Motor neuron (in vitro differentiated cells): ENCODE results near the gene MRPL27. TPM values are rescaled to one million over a fixed set of nuclear protein-coding genes. Genes with fewer than 3 reads are reported as not detected.
A peak's percentile ranks its signal among the peaks of the same experiment; 100 is the strongest.
"Not testable (repeated sequence)": the region's sequence is repeated elsewhere in the genome, so short reads cannot be mapped to it uniquely, and the experiment has no call there.

Experiments
- ATAC-seq, 8 experiments: fragments of 200-7000 bp; cut with Tn5 transposase; replicated peaks in 6 of 8; 2 replicates each; pipeline ENCODE4 v1.8.0; 2021; ENCODE audit warnings: mild to moderate bottlenecking in 8 of 8, moderate library complexity in 8 of 8
- H3K27ac ChIP-seq, 2 donors: fragments of 250-450 bp; sonication (Bioruptor Pico); 2 replicates each; pipeline ENCODE4 v1.9.0; 2021; ENCODE audit warnings: antibody characterized with exemption in 2 of 2, mild to moderate bottlenecking in 2 of 2, moderate library complexity in 1 of 2
- H3K4me1 ChIP-seq, 2 donors: fragments of 250-450 bp; sonication (Bioruptor Pico); replicated peaks in 1 of 2; 2 replicates each; pipeline ENCODE4 v1.6.1; 2021; ENCODE audit warnings: antibody characterized with exemption in 2 of 2, mild to moderate bottlenecking in 2 of 2, moderate library complexity in 1 of 2
- H3K4me3 ChIP-seq, 5 donors: fragments of 250-450 bp; sonication (Bioruptor Pico); 2 replicates each; pipeline ENCODE4 v1.9.0; 2021; ENCODE audit warnings: antibody characterized with exemption in 5 of 5, mild to moderate bottlenecking in 5 of 5, moderate library complexity in 4 of 5
- WGBS, 10 experiments: fragments of 450-650 bp; shearing (Covaris generic); methylation state at CpG; one replicate each; pipeline ENCODE4 v1.0.0; 2022; 5-methylcytosine and 5-hydroxymethylcytosine counted together
- in situ Hi-C, 9 experiments: fragments of 400-800 bp; cut with MboI; loops; one replicate each; pipeline ENCODE4 v1.15.0; 2021; ENCODE audit warnings: low sequenced_read_pairs in 9 of 9, low pct_unique_long_range_greater_than_20kb in 2 of 9; ENCODE audit not compliant: unreplicated experiment in 9 of 9
- total RNA-seq, 8 experiments: library from RNA; unstranded; fragments of 300-600 nt; gene quantifications; 2 replicates each; pipeline versions ENCODE4 v1.2.3 to v1.2.4, GENCODE V29; 2022

Gene MRPL27
- total RNA-seq, 8 experiments from 2014 or later, result 54.3 to 138 (median 94.4) TPM

GRCh38 chr17:50345432-50346312 lies 27.3 kb downstream of the MRPL27 start, which contains the start of gene XYLT2:
TSS of gene XYLT2 (plus strand) at chr17:50346126. CDS start at chr17:50346141, 15 bp downstream.
- Histone ChIP-seq H3K4me1 (peaks cover 11 to 12% of the 10 kb centered on the region in 2 donors), H3K4me3 (peak within 1 kb of the TSS; percentile 58 to 87 (median 78)), H3K27ac (peak within 1 kb of the TSS; percentile 81 to 89)
- WGBS, 10 experiments, result 0 to 80% (median 13%) methylated on average over 1 to 9 of the region's 87 CpGs; no CpG with 5 or more reads in 3 of the 10 experiments
- peak; percentile 74 to 89 (median 86) for ATAC-seq
- in situ Hi-C loops, result no loop called here

GRCh38 chr17:50344731-50345365 lies 28.1 kb downstream of the MRPL27 start:
- in situ Hi-C loops, result no loop called here
- ATAC-seq, result no peak
- Histone ChIP-seq H3K27ac (no peak overlapping the region), H3K4me3 (peak overlapping the region in 1 of 5 donors; percentile 58), H3K4me1 (peaks cover 11 to 12% of the 10 kb centered on the region in 2 donors)
- WGBS, 10 experiments, result 34 to 92% (median 70%) methylated on average over 1 to 8 of the region's 13 CpGs

- Histone ChIP-seq H3K4me1 (no peaks in the 10 kb centered on the region), H3K4me3 (no peak overlapping the region), H3K27ac (no peak overlapping the region)
- in situ Hi-C loops, result no loop called here
- ATAC-seq, result no peak
These were observed 33.6 kb downstream of the MRPL27 start for GRCh38 chr17:50339381-50339780.

GRCh38 chr17:50338645-50339044 lies 34.3 kb downstream of the MRPL27 start:
- no peaks in the 10 kb centered on the region for H3K4me1 ChIP-seq

GRCh38 chr17:50337956-50338355 lies 35.0 kb downstream of the MRPL27 start:
- WGBS, 10 experiments, result 0 to 100% (median 75%) methylated on average over 1 to 2 of the region's 2 CpGs; no CpG with 5 or more reads in 2 of the 10 experiments
- in situ Hi-C loops, result no loop called here
- Histone ChIP-seq H3K27ac (no peak overlapping the region), H3K4me1 (no peaks in the 10 kb centered on the region), H3K4me3 (no peak overlapping the region)
- ATAC-seq, result no peak

More at GRCh38 chr17:50338645-50339044, 34.3 kb downstream of the MRPL27 start:
- in situ Hi-C loops, result no loop called here
- ATAC-seq, result no peak
- Histone ChIP-seq H3K4me3 (no peak overlapping the region), H3K27ac (no peak overlapping the region)

GRCh38 chr17:50333291-50334057 lies 39.5 kb downstream of the MRPL27 start:
- ATAC-seq, H3K4me1 ChIP-seq, H3K27ac ChIP-seq, H3K4me3 ChIP-seq, in situ Hi-C loops: not testable (repeated sequence)
- 12 to 100% (median 58%) methylated on average over 1 to 8 of the region's 14 CpGs for WGBS, 10 experiments

GRCh38 chr17:50332196-50332595 lies 40.8 kb downstream of the MRPL27 start:
- H3K27ac ChIP-seq, result no peak overlapping the region
- no peak overlapping the region for H3K4me3 ChIP-seq
- WGBS, 10 experiments, result 0 to 100% (median 72%) methylated on average over 1 to 5 of the region's 6 CpGs; no CpG with 5 or more reads in 3 of the 10 experiments
- no peaks in the 10 kb centered on the region for H3K4me1 ChIP-seq
- in situ Hi-C loops, result no loop called here
- no peak for ATAC-seq

- Histone ChIP-seq H3K4me3 (no peak overlapping the region), H3K4me1 (no peaks in the 10 kb centered on the region), H3K27ac (no peak overlapping the region)
- in situ Hi-C loops, result no loop called here
- whole genome bisulfite sequencing, 10 experiments, result 0 to 100% (median 68%) methylated on average over 1 to 4 of the region's 4 CpGs; no CpG with 5 or more reads in 6 of the 10 experiments
- ATAC-seq, result no peak
These were observed 41.7 kb downstream of the MRPL27 start for GRCh38 chr17:50331085-50331791.

- no peak overlapping the region for H3K27ac ChIP-seq
These were observed 42.7 kb downstream of the MRPL27 start for GRCh38 chr17:50330151-50330775.

GRCh38 chr17:50329716-50330115 lies 43.3 kb downstream of the MRPL27 start:
- ATAC-seq, result no peak
- Histone ChIP-seq H3K4me1 (no peaks in the 10 kb centered on the region), H3K27ac (no peak overlapping the region), H3K4me3 (no peak overlapping the region)
- in situ Hi-C loops, result no loop called here
- 80 to 100% (median 90%) methylated on average over 1 to 3 of the region's 3 CpGs; no CpG with 5 or more reads in 6 of the 10 experiments for WGBS, 10 experiments

More at GRCh38 chr17:50330151-50330775, 42.7 kb downstream of the MRPL27 start:
- no peak overlapping the region for H3K4me3 ChIP-seq
- in situ Hi-C loops, result no loop called here
- no peak for ATAC-seq
- H3K4me1 ChIP-seq, result no peaks in the 10 kb centered on the region
- 54 to 100% (median 87%) methylated on average over 1 to 11 of the region's 11 CpGs; no CpG with 5 or more reads in 5 of the 10 experiments for WGBS, 10 experiments

- in situ Hi-C loops, result no loop called here
- no peak for ATAC-seq
- H3K27ac ChIP-seq, result no peak overlapping the region
- 18 to 66% (median 60%) methylated on average over 1 to 16 of the region's 21 CpGs; no CpG with 5 or more reads in 3 of the 10 experiments for WGBS, 10 experiments
- H3K4me3 ChIP-seq, result no peak overlapping the region
- H3K4me1 ChIP-seq, result no peaks in the 10 kb centered on the region
These were observed 44.3 kb downstream of the MRPL27 start for GRCh38 chr17:50328363-50329325.
